Endothelial cell (in vitro differentiated cells): ENCODE measurements around the gene TMEM41A. TPM values are rescaled to one million over a fixed set of nuclear protein-coding genes. Genes with fewer than 3 reads are reported as not detected.

ENCODE experiments used
- DNase-seq: peaks from one replicate; pipeline ENCODE4 v3.0.0; 2021; ENCODE audit warnings: low spot score
- H3K27ac Mint-ChIP-seq: one replicate; pipeline ENCODE4 v1.8.0; 2021; ENCODE audit warnings: mixed read lengths, inconsistent platforms; ENCODE audit not compliant: unreplicated experiment
- H3K27me3 Mint-ChIP-seq: one replicate; pipeline ENCODE4 v1.8.0; 2021; ENCODE audit warnings: mild to moderate bottlenecking, moderate library complexity, mixed read lengths, inconsistent platforms; ENCODE audit not compliant: unreplicated experiment
- H3K36me3 Mint-ChIP-seq: one replicate; pipeline ENCODE4 v1.8.0; 2021; ENCODE audit warnings: mild to moderate bottlenecking, low read depth, mixed read lengths, inconsistent platforms; ENCODE audit not compliant: unreplicated experiment
- H3K4me1 Mint-ChIP-seq: one replicate; pipeline ENCODE4 v1.8.0; 2021; ENCODE audit warnings: mild to moderate bottlenecking, mixed read lengths, inconsistent platforms; ENCODE audit not compliant: unreplicated experiment
- H3K4me3 Mint-ChIP-seq: one replicate; pipeline ENCODE4 v1.8.0; 2021; ENCODE audit warnings: mild to moderate bottlenecking, mixed read lengths, inconsistent platforms; ENCODE audit not compliant: unreplicated experiment
- H3K9me3 Mint-ChIP-seq: one replicate; pipeline ENCODE4 v1.8.0; 2021; ENCODE audit warnings: mixed read lengths, inconsistent platforms; ENCODE audit not compliant: unreplicated experiment
- long read RNA-seq: library from polyadenylated mRNA; unstranded; transcript quantifications from one replicate; pipeline ENCODE4 v2.0.0, GENCODE V29; 2020; ENCODE audit not compliant: unreplicated experiment
- total RNA-seq: library from RNA; stranded (reverse); fragmentation: NEBNext Ultra II Directional; extraction: Animal tissue kit (Norgen Biotek cat#: 25700); gene quantifications from one replicate; pipeline ENCODE4 v1.2.1, GENCODE V29; 2021; ENCODE audit not compliant: unreplicated experiment
- TF ChIP-seq, protein P1 (sequence below): fragments of 200-600 bp; sonication (generic); IDR thresholded peaks from one replicate; pipeline ENCODE4 v1.5.0; 2021; ENCODE audit warnings: antibody characterized with exemption; ENCODE audit not compliant: unreplicated experiment

TMEM41A gene
- 18.1 TPM for total RNA-seq
- long read RNA-seq, transcript TMEM41A-203 (5 exons, 2,827 nt) = major isoform, 8 of 9 reads
- long read RNA-seq, partial matches to known transcripts = 0 of 9 reads
- long read RNA-seq, other reads (novel, unspliced or antisense) = 1 of 9 reads

DNA sequence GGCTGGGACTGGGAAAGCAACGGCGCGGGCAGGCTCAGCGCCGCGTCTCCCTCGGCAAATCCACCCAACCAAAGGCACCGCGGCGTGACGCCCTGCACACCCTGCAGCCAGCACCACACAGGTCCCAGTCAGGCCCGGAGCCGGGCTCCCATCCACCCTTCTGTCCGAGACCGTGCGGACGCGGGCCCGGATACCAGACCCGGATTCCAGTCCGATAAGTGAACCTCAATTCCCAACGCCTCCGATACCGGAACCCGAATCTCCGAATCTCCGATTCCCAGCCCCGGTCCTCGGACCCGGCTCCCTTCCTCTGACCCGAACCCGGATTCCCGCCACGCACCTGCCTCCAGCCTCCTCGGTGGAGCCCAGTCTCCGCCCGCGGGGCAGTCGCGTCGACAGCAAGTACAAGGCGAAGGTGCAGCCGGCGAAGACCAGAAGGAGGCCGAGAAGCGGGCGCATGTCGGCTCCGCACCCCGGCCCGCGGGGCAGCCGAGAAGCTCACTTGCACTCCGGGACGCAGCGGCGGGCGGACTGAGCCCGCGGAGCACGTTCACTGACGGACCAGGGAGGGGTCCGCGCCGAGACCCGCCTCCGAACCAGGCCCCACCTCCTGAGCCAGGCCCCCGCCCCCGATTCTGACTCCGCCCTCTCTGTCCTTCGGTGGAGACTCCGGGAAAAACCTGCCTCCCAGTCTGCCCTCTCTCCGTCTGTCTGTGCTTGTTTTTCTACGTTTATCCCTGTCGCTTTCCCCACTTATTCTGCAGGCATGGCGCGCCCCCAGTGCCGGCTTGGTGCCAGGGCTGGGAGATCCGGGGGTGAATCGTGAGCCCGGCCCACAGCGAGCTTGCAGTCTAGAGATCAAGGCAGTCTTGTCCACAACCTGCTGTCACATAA lies at the start of gene TMEM41A:
Gene TMEM41A (minus strand): TSS at position 533 of the 894 bp plus-strand sequence. CDS start 74 bp downstream, at position 459.
- Mint-ChIP-seq H3K4me1 (peaks cover 11% of the 10 kb centered on the region), H3K27ac (peak within 1 kb of the TSS; percentile 82), H3K4me3 (peak within 1 kb of the TSS; percentile 98), H3K36me3 (peaks cover 13% of the 10 kb centered on the region), H3K9me3 (no peaks in the 10 kb centered on the region), H3K27me3 (peaks cover 5% of the 10 kb centered on the region)
- DNase-seq = peak; percentile 96
- TF ChIP-seq, protein P1, sequence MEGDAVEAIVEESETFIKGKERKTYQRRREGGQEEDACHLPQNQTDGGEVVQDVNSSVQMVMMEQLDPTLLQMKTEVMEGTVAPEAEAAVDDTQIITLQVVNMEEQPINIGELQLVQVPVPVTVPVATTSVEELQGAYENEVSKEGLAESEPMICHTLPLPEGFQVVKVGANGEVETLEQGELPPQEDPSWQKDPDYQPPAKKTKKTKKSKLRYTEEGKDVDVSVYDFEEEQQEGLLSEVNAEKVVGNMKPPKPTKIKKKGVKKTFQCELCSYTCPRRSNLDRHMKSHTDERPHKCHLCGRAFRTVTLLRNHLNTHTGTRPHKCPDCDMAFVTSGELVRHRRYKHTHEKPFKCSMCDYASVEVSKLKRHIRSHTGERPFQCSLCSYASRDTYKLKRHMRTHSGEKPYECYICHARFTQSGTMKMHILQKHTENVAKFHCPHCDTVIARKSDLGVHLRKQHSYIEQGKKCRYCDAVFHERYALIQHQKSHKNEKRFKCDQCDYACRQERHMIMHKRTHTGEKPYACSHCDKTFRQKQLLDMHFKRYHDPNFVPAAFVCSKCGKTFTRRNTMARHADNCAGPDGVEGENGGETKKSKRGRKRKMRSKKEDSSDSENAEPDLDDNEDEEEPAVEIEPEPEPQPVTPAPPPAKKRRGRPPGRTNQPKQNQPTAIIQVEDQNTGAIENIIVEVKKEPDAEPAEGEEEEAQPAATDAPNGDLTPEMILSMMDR = no peak

DNA sequence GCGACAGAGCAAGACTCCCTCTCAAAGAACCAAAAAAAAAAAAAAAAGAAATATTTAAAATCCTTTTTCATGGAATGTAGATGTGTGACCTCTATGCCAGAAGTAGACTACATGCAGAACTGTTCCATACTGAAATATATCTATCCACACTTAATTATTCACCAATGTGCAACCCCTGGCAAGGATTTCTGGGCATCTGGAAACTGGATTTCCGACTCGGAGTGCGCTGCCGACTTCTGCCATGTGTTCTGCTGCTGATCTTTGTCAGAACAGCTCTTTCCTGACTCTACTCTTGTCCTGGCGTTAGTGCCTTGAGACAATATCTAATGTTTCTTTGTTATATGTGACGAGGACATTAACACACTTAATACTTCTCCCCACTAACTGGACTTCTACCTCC lies 41.9 kb upstream of the TMEM41A start:
- Mint-ChIP-seq H3K36me3 (no peaks in the 10 kb centered on the region), H3K9me3 (no peaks in the 10 kb centered on the region), H3K4me3 (no peak overlapping the region), H3K4me1 (peaks cover 12% of the 10 kb centered on the region), H3K27ac (no peak overlapping the region), H3K27me3 (peaks cover 4% of the 10 kb centered on the region)
- no peak for DNase-seq
- TF ChIP-seq, protein P1 = no peak

GRCh38 chr3:185539934-185540333 lies 41.1 kb upstream of the TMEM41A start:
- no peak overlapping the region for H3K4me3 Mint-ChIP-seq

DNA sequence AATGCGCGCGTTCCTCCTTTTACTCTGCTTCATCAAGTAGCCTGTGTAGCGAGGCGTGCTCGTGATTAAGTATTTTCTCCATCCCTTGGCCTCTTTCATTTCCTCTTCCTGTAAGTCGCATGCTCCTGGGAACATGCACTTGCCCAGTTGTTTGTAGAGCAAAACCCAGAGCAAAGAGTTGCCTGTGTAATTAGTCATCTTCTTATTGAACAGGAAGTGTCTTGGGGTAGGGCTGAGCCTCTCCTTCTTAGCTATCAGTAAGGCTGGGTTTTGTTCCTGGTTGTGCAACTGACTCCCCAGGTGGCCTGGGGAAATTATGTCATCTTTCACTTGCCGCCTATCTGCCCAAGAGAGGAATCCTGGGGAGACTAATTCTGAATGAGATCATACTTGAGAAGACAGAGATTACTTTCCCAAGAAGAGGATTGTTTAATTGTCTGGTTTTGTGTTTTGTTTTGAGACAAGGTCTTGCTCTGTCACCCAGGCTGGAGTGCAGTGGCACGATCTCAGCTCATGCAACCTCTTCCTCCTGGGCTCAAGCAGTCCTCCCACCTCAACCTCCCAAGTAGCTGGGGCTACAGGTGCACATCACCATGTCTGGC lies 38.6 kb upstream of the TMEM41A start:
- no peak overlapping the region for H3K27ac Mint-ChIP-seq

More at GRCh38 chr3:185539934-185540333, 41.1 kb upstream of the TMEM41A start:
- no peaks in the 10 kb centered on the region for H3K36me3 Mint-ChIP-seq
- peaks cover 12% of the 10 kb centered on the region for H3K4me1 Mint-ChIP-seq
- no peaks in the 10 kb centered on the region for H3K9me3 Mint-ChIP-seq
- TF ChIP-seq, protein P1 = no peak
- peaks cover 4% of the 10 kb centered on the region for H3K27me3 Mint-ChIP-seq
- DNase-seq = no peak
- H3K27ac Mint-ChIP-seq = no peak overlapping the region

More for the DNA sequence above, 38.6 kb upstream of the TMEM41A start:
- Mint-ChIP-seq H3K4me3 (no peak overlapping the region), H3K4me1 (peaks cover 12% of the 10 kb centered on the region), H3K9me3 (no peaks in the 10 kb centered on the region), H3K27me3 (peaks cover 4% of the 10 kb centered on the region), H3K36me3 (no peaks in the 10 kb centered on the region)
- DNase-seq = no peak
- TF ChIP-seq, protein P1 = no peak
